Measurements from ENCODE around the gene AUTS2.

DNA sequence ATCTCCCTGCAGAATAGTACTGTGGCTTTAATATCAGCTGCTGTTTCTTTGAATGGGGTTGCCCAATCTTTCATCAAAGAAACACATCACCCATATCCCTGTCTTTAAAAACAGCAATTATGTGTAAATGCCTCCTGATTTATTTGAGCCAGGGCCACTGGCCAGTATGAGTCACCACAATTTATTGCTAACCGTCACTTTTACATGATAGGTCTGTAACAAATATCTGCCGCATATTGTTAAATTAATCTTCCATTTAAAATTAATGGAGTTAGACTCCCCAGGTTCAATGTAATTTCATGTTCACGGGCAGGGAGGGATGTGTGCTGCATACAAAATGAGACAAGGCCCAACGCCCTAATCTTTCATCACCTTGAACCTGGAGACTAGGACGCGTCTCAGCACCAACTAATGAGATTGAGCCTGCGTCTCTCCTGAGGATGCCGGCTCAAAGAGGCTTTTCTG lies 673.4 kb downstream of the AUTS2 start:
- TF ChIP-seq CTCF (IDR thresholded peaks at IDR 0.05), result no peak
- no peak for TF ChIP-seq POLR2A (IDR thresholded peaks at IDR 0.05)
- TF ChIP-seq POLR2AphosphoS5 (IDR thresholded peaks at IDR 0.05), result no peak
- no peak for TF ChIP-seq EP300 (IDR thresholded peaks at IDR 0.05)
